Diencephalon (tissue), 1 donor: ENCODE measurements around the gene CSTPP1. TPM values are rescaled to one million over a fixed set of nuclear protein-coding genes. Genes with fewer than 3 reads are reported as not detected.

Experiments
- small RNA-seq: library from RNA; depleted of rRNA; stranded (forward); fragments of <200 nt; gene quantifications from one replicate; pipeline ENCODE3, GENCODE V24; 2014
- total RNA-seq: library from RNA; depleted of rRNA; stranded (reverse); fragments of >200 nt; gene quantifications from one replicate; pipeline ENCODE4 v1.2.3, GENCODE V29; 2014

The CSTPP1 gene
- total RNA-seq = 78.7 TPM

GRCh38 chr11:46936138-46937110, at the start of gene CSTPP1:
Gene CSTPP1, plus strand, starts transcription at chr11:46936761. Its CDS starts 45 bp downstream, at chr11:46936806.

DNA sequence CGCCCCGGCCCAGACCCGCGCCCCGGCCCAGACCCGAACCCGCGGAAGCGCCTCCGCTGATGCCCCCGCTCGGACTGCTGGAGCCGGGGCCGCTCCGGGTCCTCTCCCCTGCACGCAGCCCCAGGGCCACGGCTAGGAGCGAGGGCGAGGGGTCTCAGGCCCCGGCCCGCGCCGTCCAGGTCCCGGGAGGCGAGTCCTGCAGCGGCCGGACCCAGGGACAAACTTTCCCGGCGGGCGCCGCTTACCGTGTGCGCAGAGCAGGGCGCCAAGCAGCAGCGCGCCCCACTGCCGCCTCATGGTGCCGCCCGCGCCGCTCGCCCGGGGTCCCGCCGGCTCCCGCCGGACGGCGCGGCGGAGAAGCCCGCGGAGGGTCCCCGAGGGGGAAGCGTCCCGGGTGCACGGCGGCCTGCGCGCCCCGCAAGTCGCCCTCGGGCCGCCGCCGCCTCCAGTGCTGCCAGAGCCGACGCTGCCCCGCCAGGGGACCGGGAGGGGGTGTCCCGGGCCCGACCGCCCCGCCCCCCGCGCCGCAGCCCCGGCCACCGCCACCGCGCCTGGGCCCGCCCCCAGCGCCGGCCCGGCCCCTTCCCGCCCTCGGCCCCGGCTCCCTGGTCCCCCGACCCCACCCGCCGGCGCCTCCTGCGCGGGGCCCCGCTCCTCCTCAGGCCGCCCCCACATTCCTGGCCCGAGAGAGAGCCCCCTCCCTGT, 18.3 kb upstream of the CSTPP1 start, which contains the start of gene LRP4:
TSS of gene LRP4 (minus strand) at position 468 of the 705 bp plus-strand sequence. CDS start at position 297, 171 bp downstream.

GRCh38 chr11:47176328-47177228, 240.0 kb downstream of the CSTPP1 start, which contains the start of gene ARFGAP2:
Gene ARFGAP2, minus strand, starts transcription at chr11:47176879. Its CDS starts 26 bp downstream, at chr11:47176853.

GRCh38 chr11:47186076-47186699, 249.6 kb downstream of the CSTPP1 start, which contains the start of gene PACSIN3:
Gene PACSIN3, minus strand, starts transcription at chr11:47186434. Its CDS starts 3,707 bp downstream, at chr11:47182727.

Small RNA genes within 50 kb of the gene (small RNA-seq; reads per million reads assigned to genes)
- gene MIR6745 = not detected

Other genes starting within 250 kb of the CSTPP1 start
- gene ARHGAP1, start 236.1 kb upstream of the CSTPP1 start, total RNA-seq = 21.5 TPM
- gene ZNF408, start 235.7 kb upstream of the CSTPP1 start, total RNA-seq = 3.7 TPM
- not detected for gene F2, start 217.5 kb upstream of the CSTPP1 start, total RNA-seq
- 190 TPM for gene CKAP5, start 90.5 kb upstream of the CSTPP1 start, total RNA-seq
- gene LRP4, start 18.2 kb upstream of the CSTPP1 start, total RNA-seq = 8.8 TPM
- gene ARFGAP2, start 240.1 kb downstream of the CSTPP1 start, total RNA-seq = 117 TPM
- 3.5 TPM for gene PACSIN3, start 249.7 kb downstream of the CSTPP1 start, total RNA-seq